Left lung (tissue), 10 donors: ENCODE data around the gene HERPUD1. TPM values are rescaled to one million over a fixed set of nuclear protein-coding genes. Genes with fewer than 3 reads are reported as not detected.

Experiments
- ATAC-seq: fragments of 200-7000 bp; cut with Tn5 transposase; one replicate; pipeline ENCODE4 v1.9.1; 2020; ENCODE audit warnings: moderate library complexity
- DNase-seq, 4 donors: peaks; one replicate each; pipeline ENCODE4 v3.0.0-alpha.2; 2013 to 2020
- H3K27ac ChIP-seq, 2 donors: fragments of 200-600 bp; sonication (generic) in 1 of 2; one replicate each; pipeline versions ENCODE4 v1.5.0 to v1.8.0; 2020 to 2021
- H3K27me3 ChIP-seq, 2 donors: fragments of 200-600 bp; sonication (generic) in 1 of 2; one replicate each; pipeline versions ENCODE4 v1.5.0 to v1.8.0; 2020 to 2021
- H3K36me3 ChIP-seq, 2 donors: fragments of 200-600 bp; sonication (generic) in 1 of 2; one replicate each; pipeline versions ENCODE4 v1.5.0 to v1.8.0; 2020 to 2021
- H3K4me1 ChIP-seq, 2 donors: fragments of 200-600 bp; one replicate each; pipeline ENCODE4 v1.8.0; 2021
- H3K4me3 ChIP-seq, 2 donors: fragments of 200-600 bp; sonication (generic) in 1 of 2; one replicate each; pipeline versions ENCODE4 v1.5.0 to v1.8.0; 2020 to 2021; ENCODE audit warnings: mild to moderate bottlenecking in 1 of 2
- H3K9me3 ChIP-seq, 2 donors: fragments of 200-600 bp; sonication (generic) in 1 of 2; one replicate each; pipeline versions ENCODE4 v1.5.0 to v1.8.0; 2020 to 2021
- intact Hi-C, 2 donors: fragments of 100-400 bp; cut with DNase I; formaldehyde crosslinking; loops; one replicate each; pipeline versions ENCODE4 v1.11.2 to v1.14.2; 2022
- polyA plus RNA-seq, 6 donors: library from polyadenylated mRNA; unstranded; fragments of 120-200 nt; gene quantifications; one replicate each; pipeline ENCODE4 v1.2.1, GENCODE V29; 2013; ENCODE audit not compliant: insufficient read length in 6 of 6
- total RNA-seq, 2 donors: library from RNA; stranded (reverse); fragmentation: NEBNext Ultra II Directional; extraction: Animal tissue kit (Norgen Biotek cat#: 25700); gene quantifications; one replicate each; pipeline ENCODE4 v1.2.1, GENCODE V29; 2021
- TF ChIP-seq, protein P1 (sequence below), 2 donors: fragments of 200-600 bp; sonication (generic) in 1 of 2; IDR thresholded peaks; one replicate each; pipeline versions ENCODE4 v1.5.0 to v1.8.0; 2021; ENCODE audit warnings: antibody characterized with exemption in 2 of 2
- donor health status: DM: no; HTN: yes; CAD: no.
- donor health status: DM: no; HTN: no; CAD: no.

Gene HERPUD1
- total and polyA plus RNA-seq, 8 donors, result 99.6 to 155 (median 115) TPM

DNA sequence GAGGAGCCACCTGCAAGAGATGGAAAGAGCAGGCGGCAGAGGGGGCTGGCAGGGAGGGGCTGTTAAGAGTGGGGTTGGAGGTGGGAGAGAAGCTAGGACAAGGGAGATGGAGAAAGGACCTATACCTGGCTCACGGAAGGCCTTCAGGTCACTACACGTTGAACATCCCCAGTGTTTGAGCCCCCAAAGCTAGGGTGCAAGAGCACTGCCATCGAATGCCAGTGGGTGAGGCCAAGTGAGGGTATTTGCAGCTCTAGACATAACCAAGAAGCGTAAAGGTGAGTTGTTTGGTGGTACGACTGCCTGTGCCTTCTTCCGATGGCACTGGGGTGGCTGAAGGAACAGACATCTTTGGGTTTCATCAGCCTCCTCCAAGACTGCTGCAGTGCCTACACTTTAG lies 17.0 kb upstream of the HERPUD1 start:
- ATAC-seq, result no peak
- peaks cover 8 to 55% of the 10 kb centered on the region in 2 donors for H3K4me1 ChIP-seq
- no peaks in the 10 kb centered on the region for H3K9me3 ChIP-seq
- H3K4me3 ChIP-seq, result no peak overlapping the region
- intact Hi-C loops, result no loop called here
- TF ChIP-seq, protein P1, sequence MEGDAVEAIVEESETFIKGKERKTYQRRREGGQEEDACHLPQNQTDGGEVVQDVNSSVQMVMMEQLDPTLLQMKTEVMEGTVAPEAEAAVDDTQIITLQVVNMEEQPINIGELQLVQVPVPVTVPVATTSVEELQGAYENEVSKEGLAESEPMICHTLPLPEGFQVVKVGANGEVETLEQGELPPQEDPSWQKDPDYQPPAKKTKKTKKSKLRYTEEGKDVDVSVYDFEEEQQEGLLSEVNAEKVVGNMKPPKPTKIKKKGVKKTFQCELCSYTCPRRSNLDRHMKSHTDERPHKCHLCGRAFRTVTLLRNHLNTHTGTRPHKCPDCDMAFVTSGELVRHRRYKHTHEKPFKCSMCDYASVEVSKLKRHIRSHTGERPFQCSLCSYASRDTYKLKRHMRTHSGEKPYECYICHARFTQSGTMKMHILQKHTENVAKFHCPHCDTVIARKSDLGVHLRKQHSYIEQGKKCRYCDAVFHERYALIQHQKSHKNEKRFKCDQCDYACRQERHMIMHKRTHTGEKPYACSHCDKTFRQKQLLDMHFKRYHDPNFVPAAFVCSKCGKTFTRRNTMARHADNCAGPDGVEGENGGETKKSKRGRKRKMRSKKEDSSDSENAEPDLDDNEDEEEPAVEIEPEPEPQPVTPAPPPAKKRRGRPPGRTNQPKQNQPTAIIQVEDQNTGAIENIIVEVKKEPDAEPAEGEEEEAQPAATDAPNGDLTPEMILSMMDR (IDR thresholded peaks at IDR 0.05), result no peak
- no peak for DNase-seq
- H3K27me3 ChIP-seq, result no peaks in the 10 kb centered on the region
- no peaks in the 10 kb centered on the region for H3K36me3 ChIP-seq
- H3K27ac ChIP-seq, result peak overlapping the region in 1 of 2 donors; percentile 33

DNA sequence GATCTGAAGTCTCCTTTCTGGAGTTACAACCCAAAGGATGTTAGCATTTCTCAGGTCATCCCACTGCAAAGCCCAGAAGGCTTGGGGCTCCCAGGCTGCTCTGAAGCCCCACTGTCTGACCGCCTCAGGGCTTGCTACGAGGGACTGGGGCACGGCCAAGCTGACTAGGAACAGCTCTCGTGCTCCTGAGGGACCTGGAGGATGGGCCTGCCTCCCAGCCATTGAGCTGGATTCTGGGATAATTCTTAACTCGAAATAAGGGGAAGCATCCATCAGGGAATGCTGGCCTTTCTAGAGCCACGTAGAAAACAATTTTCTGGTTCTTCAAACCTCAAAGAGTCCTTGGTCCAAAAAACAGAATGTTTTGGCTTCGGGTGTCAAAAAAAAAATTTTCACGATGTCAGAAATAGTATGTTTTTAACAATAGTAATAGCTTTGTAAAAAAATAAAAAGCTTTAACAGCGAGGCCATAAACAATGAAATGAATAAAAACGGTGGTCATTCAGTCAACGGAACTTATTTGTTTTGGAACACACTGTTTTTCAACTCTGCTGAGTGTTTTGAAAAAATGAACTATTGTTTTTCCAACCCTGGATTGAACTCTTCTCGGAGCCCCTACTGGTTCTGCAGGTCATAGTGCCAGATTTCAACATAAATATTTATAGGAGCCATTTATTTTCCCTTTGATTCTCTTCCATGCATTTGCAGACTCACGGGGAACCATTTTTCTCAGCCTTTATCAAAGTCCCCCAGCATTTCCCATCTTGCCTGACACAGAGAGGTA lies 16.4 kb upstream of the HERPUD1 start:
- DNase-seq (peak in 1 of 4 donors; percentile 23), ATAC-seq (no peak)
- H3K9me3 ChIP-seq, result no peaks in the 10 kb centered on the region
- intact Hi-C loops, result no loop called here
- H3K4me3 ChIP-seq, result no peak overlapping the region
- peaks cover 8 to 48% of the 10 kb centered on the region in 2 donors for H3K4me1 ChIP-seq
- H3K36me3 ChIP-seq, result no peaks in the 10 kb centered on the region
- H3K27me3 ChIP-seq, result no peaks in the 10 kb centered on the region
- peak overlapping the region in 1 of 2 donors; percentile 33 for H3K27ac ChIP-seq
- TF ChIP-seq, protein P1 (IDR thresholded peaks at IDR 0.05), result no peak

DNA sequence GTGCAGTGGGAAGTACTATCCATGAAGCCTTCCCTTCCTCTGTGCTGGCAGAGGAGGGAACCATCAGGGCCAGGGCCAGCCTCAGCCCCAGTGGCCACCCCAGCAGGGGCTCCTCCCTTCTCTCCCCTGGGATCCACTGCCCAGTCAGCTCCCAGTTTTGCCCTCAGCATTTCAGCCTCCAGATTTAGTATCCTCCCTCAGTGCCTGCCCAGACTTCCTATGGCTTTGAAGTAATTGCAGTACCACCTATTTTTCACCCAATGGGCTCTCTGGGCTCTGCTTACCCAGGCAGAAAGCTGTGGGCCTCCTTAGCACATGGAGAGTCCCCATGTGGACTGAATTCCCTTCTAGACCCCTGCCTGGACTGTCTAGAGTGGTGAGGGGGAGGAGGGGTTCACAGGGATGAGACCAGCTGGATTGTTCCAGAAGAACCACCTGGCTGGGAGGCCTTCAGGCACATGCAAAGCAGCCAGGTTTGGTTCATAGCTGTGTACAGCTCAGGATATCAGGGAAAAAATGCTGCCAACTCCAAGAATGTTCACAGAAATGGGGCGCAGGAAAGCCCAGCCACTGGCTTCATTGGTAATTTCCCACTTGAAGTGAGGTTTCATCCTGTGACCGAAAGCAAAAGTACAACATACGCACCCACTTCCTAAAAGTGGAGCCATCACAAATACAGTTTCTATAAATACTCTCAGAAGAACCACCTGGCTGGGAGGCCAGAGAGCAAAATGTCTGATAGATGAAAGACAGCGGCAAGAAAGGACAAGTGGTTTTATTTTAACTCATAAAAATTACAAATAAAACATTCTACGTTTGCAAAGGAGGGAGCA lies 15.2 kb upstream of the HERPUD1 start:
- ATAC-seq (peak; percentile 56), DNase-seq (no peak)
- Histone ChIP-seq H3K4me1 (peaks cover 4 to 36% of the 10 kb centered on the region in 2 donors), H3K27ac (peak overlapping the region; percentile 26 to 58), H3K36me3 (no peaks in the 10 kb centered on the region), H3K4me3 (no peak overlapping the region), H3K27me3 (no peaks in the 10 kb centered on the region), H3K9me3 (no peaks in the 10 kb centered on the region)
- intact Hi-C loops, result no loop called here
- TF ChIP-seq, protein P1 (IDR thresholded peaks at IDR 0.05), result no peak

- TF ChIP-seq, protein P1 (IDR thresholded peaks at IDR 0.05), result no peak
- H3K4me3 ChIP-seq, result no peak overlapping the region
- H3K27ac ChIP-seq, result no peak overlapping the region
- peaks cover 4 to 22% of the 10 kb centered on the region in 2 donors for H3K4me1 ChIP-seq
- DNase-seq (no peak), ATAC-seq (no peak)
- no peaks in the 10 kb centered on the region for H3K36me3 ChIP-seq
- intact Hi-C loops, result no loop called here
- no peaks in the 10 kb centered on the region for H3K27me3 ChIP-seq
- H3K9me3 ChIP-seq, result no peaks in the 10 kb centered on the region
Observed at GRCh38 chr16:56918467-56919012, 13.4 kb upstream of the HERPUD1 start.
